ENCODE results near the gene GNB5. TPM values are rescaled to one million over a fixed set of nuclear protein-coding genes. Genes with fewer than 3 reads are reported as not detected.

GNB5 gene
- total RNA-seq, 2 donors from 2014 or later = 19.1 to 20.7 TPM

GRCh38 chr15:52132066-52132465 lies 59.1 kb downstream of the GNB5 start:
- Histone ChIP-seq H3K9me3 (ENCODE audit: control insufficient read depth, low read length) (no peaks in the 10 kb centered on the region), H3K27ac (ENCODE audit: low read depth, low read length) (no peak overlapping the region), H3K4me1 (ENCODE audit: control insufficient read depth, insufficient read depth, low read length) (no peaks in the 10 kb centered on the region), H3K36me3 (ENCODE audit: control insufficient read depth, insufficient read depth, low read length) (no peaks in the 10 kb centered on the region), H3K9ac (ENCODE audit: extremely low read depth, low read length, poor library complexity, severe bottlenecking) (no peak overlapping the region), H3K27me3 (ENCODE audit: control insufficient read depth, insufficient read depth, low read length, poor library complexity, severe bottlenecking) (no peaks in the 10 kb centered on the region), H3K4me3 (ENCODE audit: low read length) (no peak overlapping the region)
- Mint-ChIP-seq H3K4me3 (no peak overlapping the region), H3K4me1 (peaks cover under 1% of the 10 kb centered on the region), H3K27me3 (ENCODE audit: insufficient read depth) (no peaks in the 10 kb centered on the region), H3K27ac (no peak overlapping the region), H3K9me3 (no peaks in the 10 kb centered on the region), H3K36me3 (ENCODE audit: low read depth) (peaks cover 6% of the 10 kb centered on the region)
- TF ChIP-seq CTCF (conservative IDR thresholded peaks at IDR 0.05) = no peak
- DNase-seq = peak; percentile 6

DNA sequence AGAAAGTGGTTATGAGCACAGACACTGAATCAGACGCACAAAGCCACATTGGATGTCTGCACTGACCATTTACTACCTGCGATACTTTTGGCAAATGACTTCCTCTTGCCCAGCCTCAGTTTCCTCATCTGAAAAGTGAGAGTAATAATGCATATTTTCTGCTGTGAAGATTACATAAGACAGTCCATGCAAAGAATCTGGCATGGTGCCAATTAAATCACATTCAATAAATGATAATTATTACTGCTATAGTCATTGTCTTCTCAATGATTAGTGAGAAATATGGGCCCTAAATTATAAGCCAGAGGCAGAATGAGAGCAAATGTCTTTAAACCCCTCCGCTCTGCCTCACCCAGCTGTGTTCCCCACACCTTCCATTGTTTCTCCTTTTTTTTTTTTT lies 62.6 kb downstream of the GNB5 start:
- no peak overlapping the region for H3K27ac ChIP-seq (ENCODE audit: low read depth, low read length)
- Mint-ChIP-seq H3K4me3 (no peak overlapping the region), H3K36me3 (ENCODE audit: low read depth) (peaks cover 6% of the 10 kb centered on the region), H3K4me1 (peaks cover 9% of the 10 kb centered on the region), H3K27me3 (ENCODE audit: insufficient read depth) (no peaks in the 10 kb centered on the region), H3K27ac (no peak overlapping the region), H3K9me3 (no peaks in the 10 kb centered on the region)
- no peaks in the 10 kb centered on the region for H3K27me3 ChIP-seq (ENCODE audit: control insufficient read depth, insufficient read depth, low read length, poor library complexity, severe bottlenecking)
- H3K4me3 ChIP-seq (ENCODE audit: low read length) = no peak overlapping the region
- no peak for TF ChIP-seq CTCF (conservative IDR thresholded peaks at IDR 0.05)
- DNase-seq = no peak
- H3K9ac ChIP-seq (ENCODE audit: extremely low read depth, low read length, poor library complexity, severe bottlenecking) = no peak overlapping the region
- WGBS, 2 experiments (ENCODE audit: insufficient coverage in 1 of 2, insufficient read length in 1 of 2) = 93 to 97% methylated on average over 3 of the region's 3 CpGs
- H3K36me3 ChIP-seq (ENCODE audit: control insufficient read depth, insufficient read depth, low read length) = no peaks in the 10 kb centered on the region
- H3K9me3 ChIP-seq (ENCODE audit: control insufficient read depth, low read length) = no peaks in the 10 kb centered on the region
- no peaks in the 10 kb centered on the region for H3K4me1 ChIP-seq (ENCODE audit: control insufficient read depth, insufficient read depth, low read length)

DNA sequence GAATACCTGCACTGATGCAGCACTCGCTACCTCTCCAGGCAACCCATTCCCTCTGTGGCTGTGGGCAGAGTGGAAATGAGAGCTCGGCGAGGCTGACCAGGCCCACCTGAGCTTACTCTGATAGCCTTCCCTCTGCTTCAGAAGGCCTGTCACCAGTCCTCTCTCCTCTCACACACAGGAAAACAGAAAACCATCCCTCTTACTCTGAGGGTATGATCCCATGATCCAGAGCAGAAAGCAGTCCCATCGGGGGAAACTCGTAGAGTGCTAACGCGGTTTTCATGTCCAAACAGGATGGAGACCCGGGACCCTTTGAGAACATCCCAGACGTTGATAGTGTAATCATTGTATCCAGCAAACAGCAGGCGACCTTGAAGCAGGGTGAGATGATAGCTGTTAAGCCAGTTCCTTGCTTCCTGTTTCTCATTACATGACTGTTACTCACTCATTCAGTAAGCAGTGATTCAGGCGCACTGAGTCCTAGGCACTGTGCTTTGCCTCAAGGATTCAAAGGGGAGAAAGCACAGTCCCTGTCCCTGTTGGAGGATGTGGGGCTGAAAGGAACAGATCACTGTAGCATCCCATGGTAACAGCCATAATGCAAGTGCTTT lies 66.8 kb downstream of the GNB5 start:
- Histone ChIP-seq H3K36me3 (ENCODE audit: control insufficient read depth, insufficient read depth, low read length) (no peaks in the 10 kb centered on the region), H3K27me3 (ENCODE audit: control insufficient read depth, insufficient read depth, low read length, poor library complexity, severe bottlenecking) (no peaks in the 10 kb centered on the region), H3K9ac (ENCODE audit: extremely low read depth, low read length, poor library complexity, severe bottlenecking) (no peak overlapping the region), H3K4me3 (ENCODE audit: low read length) (no peak overlapping the region), H3K27ac (ENCODE audit: low read depth, low read length) (no peak overlapping the region), H3K9me3 (ENCODE audit: control insufficient read depth, low read length) (no peaks in the 10 kb centered on the region), H3K4me1 (ENCODE audit: control insufficient read depth, insufficient read depth, low read length) (no peaks in the 10 kb centered on the region)
- no peak overlapping the region for H3K4me3 Mint-ChIP-seq
- H3K27ac Mint-ChIP-seq = peak overlapping the region; percentile 15
- no peaks in the 10 kb centered on the region for H3K27me3 Mint-ChIP-seq (ENCODE audit: insufficient read depth)
- no peak for TF ChIP-seq CTCF (conservative IDR thresholded peaks at IDR 0.05)
- H3K4me1 Mint-ChIP-seq = peaks cover 9% of the 10 kb centered on the region
- no peak for DNase-seq
- no peaks in the 10 kb centered on the region for H3K9me3 Mint-ChIP-seq
- no peaks in the 10 kb centered on the region for H3K36me3 Mint-ChIP-seq (ENCODE audit: low read depth)
- WGBS, 2 experiments (ENCODE audit: insufficient coverage in 1 of 2, insufficient read length in 1 of 2) = 88 to 89% methylated on average over 6 to 11 of the region's 11 CpGs
